RWPE2 (cell line): ENCODE data around the gene MYBPC2.
"Not testable (repeated sequence)": the region's sequence is repeated elsewhere in the genome, so short reads cannot be mapped to it uniquely, and the experiment has no call there.

Experiments used
- ATAC-seq: fragments of 200-7000 bp; cut with Tn5 transposase; 3 replicates; pipeline ENCODE4 v1.9.1; 2021; ENCODE audit warnings: low read depth
- DNase-seq: peaks from one replicate; pipeline ENCODE4 v3.0.0-alpha.2; 2020; ENCODE audit warnings: low spot score
- H3K27ac ChIP-seq: fragments of 450-650 bp; 2 replicates; pipeline ENCODE4 v1.5.1; 2017; ENCODE audit warnings: mild to moderate bottlenecking; ENCODE audit not compliant: poor library complexity, severe bottlenecking
- H3K27me3 ChIP-seq: fragments of 250-450 bp; sonication (Bioruptor Pico); 2 replicates; pipeline ENCODE4 v1.5.1; 2021; ENCODE audit warnings: mild to moderate bottlenecking, moderate library complexity; ENCODE audit not compliant: insufficient read depth, poor library complexity, severe bottlenecking
- H3K36me3 ChIP-seq: fragments of 250-450 bp; sonication (Bioruptor Pico); 2 replicates; pipeline ENCODE4 v1.5.1; 2020; ENCODE audit warnings: low read depth, mild to moderate bottlenecking, moderate library complexity
- H3K4me1 ChIP-seq: fragments of 250-450 bp; sonication (Bioruptor Pico); 2 replicates; pipeline ENCODE4 v1.5.1; 2021; ENCODE audit warnings: mild to moderate bottlenecking, moderate library complexity; ENCODE audit not compliant: insufficient read depth, poor library complexity, severe bottlenecking
- H3K4me3 ChIP-seq: fragments of 250-450 bp; sonication (Bioruptor Pico); 2 replicates; pipeline ENCODE4 v1.5.1; 2021; ENCODE audit warnings: mild to moderate bottlenecking, moderate library complexity; ENCODE audit not compliant: severe bottlenecking
- H3K9me3 ChIP-seq: fragments of 250-450 bp; sonication (Bioruptor Pico); 2 replicates; pipeline ENCODE4 v1.5.1; 2021; ENCODE audit warnings: mild to moderate bottlenecking, moderate library complexity; ENCODE audit not compliant: severe bottlenecking
- CTCF ChIP-seq: fragments of 450-650 bp; IDR thresholded peaks from one replicate; pipeline ENCODE4 v1.5.1; 2017; ENCODE audit warnings: mild to moderate bottlenecking, moderate library complexity; ENCODE audit not compliant: poor library complexity, severe bottlenecking

The MYBPC2 gene

GRCh38 chr19:50434525-50434924 is 1.8 kb downstream of the MYBPC2 start:
- Histone ChIP-seq H3K27ac (no peak overlapping the region), H3K36me3 (no peaks in the 10 kb centered on the region), H3K9me3 (no peaks in the 10 kb centered on the region), H3K4me1 (no peaks in the 10 kb centered on the region), H3K27me3 (peaks cover 9% of the 10 kb centered on the region), H3K4me3 (no peak overlapping the region)
- no peak for DNase-seq
- TF ChIP-seq CTCF = no peak
- no peak for ATAC-seq

GRCh38 chr19:50435221-50435620 is 2.5 kb downstream of the MYBPC2 start:
- H3K36me3 ChIP-seq = no peaks in the 10 kb centered on the region
- H3K4me1 ChIP-seq = no peaks in the 10 kb centered on the region
- no peak for TF ChIP-seq CTCF
- DNase-seq (no peak), ATAC-seq (no peak)
- H3K27me3 ChIP-seq = peaks cover 9% of the 10 kb centered on the region
- no peaks in the 10 kb centered on the region for H3K9me3 ChIP-seq
- H3K27ac ChIP-seq = no peak overlapping the region
- H3K4me3 ChIP-seq = no peak overlapping the region

- no peak overlapping the region for H3K4me3 ChIP-seq
- no peak for DNase-seq
- ATAC-seq = no peak
- H3K4me1 ChIP-seq = no peaks in the 10 kb centered on the region
- H3K9me3 ChIP-seq = no peaks in the 10 kb centered on the region
- peaks cover 9% of the 10 kb centered on the region for H3K27me3 ChIP-seq
- H3K36me3 ChIP-seq = no peaks in the 10 kb centered on the region
- no peak overlapping the region for H3K27ac ChIP-seq
- TF ChIP-seq CTCF = no peak
These were observed 2.9 kb downstream of the MYBPC2 start for GRCh38 chr19:50435627-50436026.

- Histone ChIP-seq H3K4me1 (no peaks in the 10 kb centered on the region), H3K27me3 (peaks cover 1% of the 10 kb centered on the region), H3K4me3 (no peak overlapping the region), H3K27ac (no peak overlapping the region), H3K36me3 (no peaks in the 10 kb centered on the region), H3K9me3 (no peaks in the 10 kb centered on the region)
- ATAC-seq (no peak), DNase-seq (no peak)
- TF ChIP-seq CTCF = no peak
These were observed 5.3 kb downstream of the MYBPC2 start for GRCh38 chr19:50437862-50438449.

- H3K4me1 ChIP-seq, H3K4me3 ChIP-seq, DNase-seq, H3K36me3 ChIP-seq, H3K27ac ChIP-seq, H3K27me3 ChIP-seq, H3K9me3 ChIP-seq, ATAC-seq: not testable (repeated sequence)
These were observed 6.4 kb downstream of the MYBPC2 start for GRCh38 chr19:50439130-50439529.
